DMS 273 (cell line): ENCODE measurements around the gene C9orf72.
A peak's percentile ranks its signal among the peaks of the same experiment; 100 is the strongest.
"Not testable (repeated sequence)": the region's sequence is repeated elsewhere in the genome, so short reads cannot be mapped to it uniquely, and the experiment has no call there.

ENCODE experiments used
- DNase-seq: peaks from one replicate; lab custom pipeline; 2025; ENCODE audit not compliant: unreplicated experiment; lab: John Stamatoyannopoulos, UW

Gene C9orf72

GRCh38 chr9:27519466-27520465 is 53.5 kb downstream of the C9orf72 start:
- no peak for DNase-seq

DNA sequence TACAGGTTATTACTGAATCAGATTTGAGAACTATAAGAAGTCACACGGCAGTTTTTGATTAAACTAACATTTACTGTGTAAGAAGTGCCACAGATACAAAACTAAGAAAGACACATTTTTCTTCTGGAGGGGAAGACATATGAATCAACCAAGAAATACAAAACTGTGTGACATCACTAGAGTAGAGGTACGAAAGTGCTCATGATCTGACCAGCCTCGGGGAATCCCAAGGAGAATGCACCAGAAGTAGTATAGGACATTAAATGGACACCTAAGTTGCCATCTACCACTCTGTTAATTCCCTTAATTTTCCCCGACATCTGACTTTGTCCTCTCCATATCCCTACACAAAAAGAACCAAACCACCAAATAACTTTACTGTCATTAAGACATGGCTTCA is 54.5 kb downstream of the C9orf72 start:
- no peak for DNase-seq

DNA sequence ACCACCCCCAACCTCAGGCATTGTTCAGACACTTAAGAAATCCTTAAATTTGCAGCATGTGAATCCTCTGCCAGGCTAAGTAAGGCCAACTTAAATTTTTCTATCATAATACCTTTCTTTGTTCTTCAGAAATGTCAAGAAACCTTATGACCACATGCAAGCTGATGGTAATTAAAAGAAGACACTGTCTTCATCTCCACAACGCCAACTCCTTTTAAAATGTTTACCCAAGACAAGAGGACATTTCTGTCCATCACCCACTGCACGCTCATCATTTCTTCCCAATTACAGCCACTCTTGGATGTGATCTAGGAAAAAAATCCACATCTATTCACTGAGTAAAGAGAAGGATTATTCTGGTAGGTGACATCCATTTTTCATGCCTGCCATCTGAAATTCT is 55.3 kb downstream of the C9orf72 start:
- DNase-seq, result no peak

DNA sequence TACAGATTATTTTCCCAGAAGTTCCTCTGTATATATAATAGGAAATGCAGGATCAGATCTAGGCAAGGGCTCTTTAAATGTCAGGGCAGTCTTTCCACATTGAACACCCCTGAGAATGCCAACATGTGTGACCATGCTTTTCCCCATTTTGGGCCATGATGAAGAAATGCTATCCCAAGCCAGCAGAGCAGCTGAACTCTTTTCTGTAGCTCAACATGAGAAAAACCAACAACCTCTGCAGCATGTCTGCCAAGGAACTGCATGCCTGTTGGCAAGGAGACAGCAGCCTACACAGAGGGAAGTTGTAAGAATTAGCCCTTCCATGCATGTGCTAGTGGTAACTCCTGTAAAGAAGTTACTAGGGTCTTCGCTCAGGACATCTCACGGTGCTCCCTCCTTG is 58.7 kb downstream of the C9orf72 start:
- no peak for DNase-seq

DNA sequence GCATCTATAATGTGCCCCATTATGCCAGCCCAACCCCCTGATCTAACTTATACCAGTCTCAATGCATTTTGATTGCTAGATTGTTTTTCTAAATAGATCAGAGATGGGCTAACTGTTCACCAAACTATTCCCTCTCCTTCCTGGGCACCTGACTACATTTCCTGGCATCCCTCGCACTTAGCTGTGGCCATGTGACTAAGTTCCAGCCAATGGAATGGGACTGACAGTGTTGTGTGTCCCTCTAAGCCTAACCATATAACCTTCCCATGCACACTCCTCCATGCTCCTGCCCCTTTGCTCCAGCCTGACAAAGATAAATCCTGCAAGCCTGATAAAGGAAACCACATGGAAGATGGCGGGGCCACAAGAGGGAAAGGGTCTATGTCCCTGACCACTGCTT is 61.5 kb downstream of the C9orf72 start:
- DNase-seq, result no peak

- DNase-seq, result no peak
These were observed 62.5 kb downstream of the C9orf72 start for GRCh38 chr9:27510780-27511179.

- DNase-seq, result no peak
These were observed 66.3 kb downstream of the C9orf72 start for GRCh38 chr9:27506981-27507380.

DNA sequence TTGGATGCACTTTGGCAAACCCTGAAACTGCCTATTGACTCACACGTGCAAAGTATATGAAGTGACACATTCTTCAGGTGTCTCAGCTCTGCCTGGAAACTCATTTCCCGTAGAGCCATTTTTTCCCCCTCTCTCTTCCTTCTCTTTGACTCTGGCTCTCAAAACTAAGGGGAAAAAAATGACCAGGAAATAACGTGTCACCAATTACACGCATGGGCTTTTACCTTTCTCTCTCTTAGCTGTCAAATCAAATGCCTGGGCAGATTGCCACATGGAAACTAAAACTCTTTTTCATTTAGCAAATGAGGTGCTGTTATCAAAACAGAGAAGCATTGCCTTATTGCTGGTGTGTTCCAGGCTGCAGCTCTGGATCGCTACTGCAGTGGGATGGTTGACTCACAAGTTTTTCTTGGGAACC is 67.5 kb downstream of the C9orf72 start:
- DNase-seq, result no peak

DNA sequence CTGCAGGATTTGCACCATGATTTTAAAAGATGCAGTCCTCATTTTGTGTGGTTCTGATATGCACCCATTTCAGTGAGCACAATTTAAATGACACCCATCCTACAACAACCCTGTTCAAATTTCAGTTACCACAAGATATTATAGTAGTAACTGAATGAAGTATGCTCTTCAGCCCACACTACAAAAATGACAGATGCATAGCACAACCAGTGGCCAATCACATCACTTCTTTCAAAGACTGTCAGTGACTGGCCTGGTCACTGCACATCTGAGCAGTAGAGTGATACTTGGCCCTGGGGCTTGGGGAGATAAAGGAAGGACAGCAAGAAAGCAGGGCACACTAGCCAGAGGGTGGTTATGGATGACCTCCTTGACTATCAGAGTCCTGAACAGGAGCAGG is 69.0 kb downstream of the C9orf72 start:
- no peak for DNase-seq

GRCh38 chr9:27503623-27504022 is 69.7 kb downstream of the C9orf72 start:
- no peak for DNase-seq

- not testable (repeated sequence) for DNase-seq
These were observed 72.4 kb downstream of the C9orf72 start for GRCh38 chr9:27500902-27501301.

GRCh38 chr9:27499451-27499850 is 73.8 kb downstream of the C9orf72 start:
- DNase-seq, result no peak

- DNase-seq, result peak; percentile 17
These were observed 75.3 kb downstream of the C9orf72 start for GRCh38 chr9:27497883-27498417.
